ENCODE data around the gene NIPAL4.

Gene NIPAL4

DNA sequence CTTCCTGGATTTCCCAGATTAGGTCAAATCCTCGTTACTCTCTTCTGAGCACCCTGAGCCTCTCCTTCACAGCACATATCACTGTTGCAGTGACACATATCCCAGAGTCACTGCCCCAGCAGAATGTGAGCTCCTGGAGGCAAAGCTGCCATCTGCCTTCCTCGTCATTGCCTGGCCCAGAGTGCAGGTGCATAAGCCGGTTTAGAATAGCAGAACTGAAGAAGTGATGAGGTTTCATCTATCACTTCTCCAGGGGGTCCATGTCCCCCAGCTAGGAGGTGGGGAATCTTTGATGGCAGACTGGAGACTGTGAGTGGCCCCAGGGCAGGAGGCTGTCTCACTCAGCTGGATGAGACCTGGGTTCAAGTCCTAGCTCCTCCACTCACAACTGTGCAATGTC is 25.8 kb downstream of the NIPAL4 start:
- DNase-seq (ENCODE audit: low spot score), result no peak

DNA sequence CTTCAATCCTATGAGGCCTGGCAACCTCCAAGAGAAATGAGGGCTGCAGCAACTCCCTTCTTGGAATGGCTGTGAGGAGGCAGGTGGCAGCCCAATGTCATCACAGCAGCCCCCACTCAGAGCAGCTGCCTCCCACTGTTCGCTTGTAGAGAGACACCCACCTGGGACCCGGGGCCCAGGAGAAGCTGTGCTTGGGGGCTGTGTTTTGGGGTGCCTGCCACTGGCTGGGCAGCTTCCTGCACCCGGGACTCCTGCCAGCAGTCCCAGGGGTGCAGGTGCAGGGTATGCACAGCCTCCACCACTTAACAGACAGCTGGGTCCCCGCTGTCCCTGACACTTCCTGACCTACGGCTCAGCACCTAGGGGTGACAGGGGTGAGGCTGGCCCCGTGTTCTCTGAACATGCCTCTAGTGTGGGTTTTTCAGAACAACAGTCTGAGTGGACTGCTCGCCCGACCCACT is 26.2 kb downstream of the NIPAL4 start:
- DNase-seq (ENCODE audit: low spot score), result peak; percentile 65

DNA sequence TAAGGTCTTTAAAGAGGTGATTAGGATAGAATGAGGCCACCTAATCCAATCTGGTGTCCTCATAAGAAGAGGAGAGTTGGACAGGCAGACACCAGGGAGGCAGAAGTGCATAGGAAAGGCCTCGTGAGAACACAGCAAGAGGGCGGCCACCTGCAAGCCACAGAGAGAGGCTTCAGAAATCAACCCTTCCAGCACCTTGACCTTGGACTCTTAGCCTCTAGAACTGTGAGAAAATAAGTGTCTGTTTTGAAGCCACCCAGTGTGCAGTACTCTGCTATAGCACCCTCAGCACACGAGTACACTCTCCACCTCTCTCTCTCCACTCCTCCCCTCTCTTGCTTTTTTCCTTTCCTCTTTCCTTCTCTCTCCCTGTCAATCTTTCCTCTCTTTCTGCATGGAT is 26.8 kb downstream of the NIPAL4 start:
- no peak for DNase-seq (ENCODE audit: low spot score)

DNA sequence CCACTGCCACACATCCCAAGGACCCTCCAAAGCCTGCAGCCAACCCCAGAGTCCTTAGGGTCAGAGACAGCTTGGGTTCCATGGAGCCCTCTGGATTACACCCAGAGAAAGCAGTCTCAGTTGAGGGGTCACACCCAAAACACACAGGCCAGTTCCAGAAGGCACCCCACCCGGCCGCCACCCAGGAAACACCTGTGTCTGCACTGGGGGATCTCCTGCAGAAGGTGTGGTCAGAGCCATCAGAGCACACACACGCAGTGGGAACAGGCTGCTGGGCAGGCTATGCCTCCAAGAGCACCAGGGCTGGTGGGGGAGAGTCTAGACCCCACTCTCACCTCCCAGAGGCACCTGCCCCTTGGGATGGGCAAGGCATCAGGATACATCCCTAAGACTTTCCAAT is 27.3 kb downstream of the NIPAL4 start:
- peak; percentile 70 for DNase-seq (ENCODE audit: low spot score)

DNA sequence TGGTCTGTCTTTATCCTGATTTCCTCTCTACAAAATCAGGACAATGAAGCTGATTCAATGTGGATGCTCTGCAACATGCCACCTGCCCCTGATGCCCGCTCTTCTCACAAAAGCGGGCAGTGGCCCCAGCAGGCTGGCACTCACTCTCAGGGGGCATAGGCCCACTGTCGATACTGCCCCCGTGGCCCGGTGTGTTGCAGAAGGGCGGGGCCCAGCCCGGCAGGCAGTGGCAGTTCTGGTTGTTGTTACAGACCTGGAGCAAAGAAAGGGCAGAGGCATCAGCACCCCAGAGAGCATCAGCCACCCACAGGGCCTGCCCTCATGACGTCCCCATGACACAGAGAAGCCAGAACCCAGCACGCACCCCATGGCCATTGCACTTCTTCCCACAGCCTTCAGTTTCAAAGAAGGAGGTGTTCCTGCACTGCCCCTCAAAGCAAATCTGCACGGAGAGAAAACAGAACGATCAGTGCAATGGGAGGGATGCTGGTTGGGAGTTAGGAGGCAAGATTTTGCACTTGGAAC is 31.5 kb downstream of the NIPAL4 start:
- DNase-seq (ENCODE audit: low spot score), result no peak

DNA sequence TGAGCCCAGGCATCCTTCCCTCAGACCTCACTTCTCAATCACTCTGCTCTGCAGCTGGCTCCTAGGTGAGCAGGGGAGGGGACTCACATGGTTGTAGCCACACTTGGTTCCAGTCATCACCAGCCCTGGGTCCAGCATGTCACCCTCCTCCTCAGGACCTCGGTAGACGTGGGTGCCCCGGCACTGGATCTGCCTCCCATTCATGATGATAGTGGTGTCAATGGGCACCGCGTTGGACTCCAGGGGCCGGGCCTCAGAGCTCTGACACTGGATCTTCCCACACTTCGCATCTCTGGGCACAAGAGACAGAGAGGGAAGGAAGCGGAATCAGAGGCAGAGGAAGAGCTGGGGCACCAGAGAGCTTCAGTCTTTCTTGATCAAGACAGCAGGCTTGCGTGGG is 32.9 kb downstream of the NIPAL4 start:
- no peak for DNase-seq (ENCODE audit: low spot score)

DNA sequence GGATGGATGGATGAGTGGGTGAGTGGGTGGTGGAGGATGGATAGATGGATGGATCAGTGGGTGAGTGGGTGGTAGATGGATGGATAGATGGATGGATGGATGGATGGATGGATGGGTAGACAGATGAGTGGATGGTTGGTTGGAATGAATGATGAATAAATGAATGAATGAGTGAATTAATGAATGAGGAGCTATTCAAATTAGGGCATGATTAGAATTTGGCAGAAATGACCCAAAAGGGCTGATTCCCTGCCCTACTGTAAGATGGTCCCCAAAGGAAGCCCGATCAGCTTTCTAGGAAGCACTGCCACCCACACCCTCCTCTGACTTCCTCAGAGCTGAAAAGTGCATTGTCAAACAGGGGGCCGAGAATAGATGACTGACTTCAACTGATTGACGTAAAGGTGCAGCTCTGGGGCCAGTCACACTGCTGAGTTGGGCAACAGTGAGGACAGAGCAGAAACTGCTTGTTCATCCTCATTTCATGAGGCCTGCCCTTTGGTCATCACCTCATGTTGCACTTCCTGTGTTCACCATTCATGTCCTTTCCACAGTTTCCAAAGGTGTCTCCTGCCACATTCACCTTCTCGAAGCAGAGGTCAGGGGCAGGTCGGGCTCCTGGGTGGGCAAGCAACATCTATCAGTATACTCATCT is 34.3 kb downstream of the NIPAL4 start:
- no peak for DNase-seq (ENCODE audit: low spot score)

DNA sequence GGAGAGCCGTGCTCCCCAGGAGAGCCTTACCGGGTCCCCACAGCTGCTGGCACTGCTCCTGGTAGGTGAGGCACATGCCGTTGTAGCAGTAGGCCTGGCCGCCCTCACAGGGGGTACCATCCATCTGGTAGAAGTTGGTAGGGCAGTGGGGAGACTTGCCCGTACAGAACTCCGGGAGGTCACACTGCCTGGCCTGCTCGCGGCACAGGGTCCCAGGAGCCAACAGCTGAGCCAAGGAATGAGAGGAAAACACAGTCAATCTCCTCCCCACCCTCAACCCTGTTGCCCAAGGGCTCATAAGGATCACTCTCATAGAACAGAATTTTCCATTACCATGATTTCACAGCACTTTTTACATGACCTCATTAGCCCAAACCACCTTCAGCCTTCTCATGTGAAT is 36.9 kb downstream of the NIPAL4 start:
- DNase-seq (ENCODE audit: low spot score), result no peak

DNA sequence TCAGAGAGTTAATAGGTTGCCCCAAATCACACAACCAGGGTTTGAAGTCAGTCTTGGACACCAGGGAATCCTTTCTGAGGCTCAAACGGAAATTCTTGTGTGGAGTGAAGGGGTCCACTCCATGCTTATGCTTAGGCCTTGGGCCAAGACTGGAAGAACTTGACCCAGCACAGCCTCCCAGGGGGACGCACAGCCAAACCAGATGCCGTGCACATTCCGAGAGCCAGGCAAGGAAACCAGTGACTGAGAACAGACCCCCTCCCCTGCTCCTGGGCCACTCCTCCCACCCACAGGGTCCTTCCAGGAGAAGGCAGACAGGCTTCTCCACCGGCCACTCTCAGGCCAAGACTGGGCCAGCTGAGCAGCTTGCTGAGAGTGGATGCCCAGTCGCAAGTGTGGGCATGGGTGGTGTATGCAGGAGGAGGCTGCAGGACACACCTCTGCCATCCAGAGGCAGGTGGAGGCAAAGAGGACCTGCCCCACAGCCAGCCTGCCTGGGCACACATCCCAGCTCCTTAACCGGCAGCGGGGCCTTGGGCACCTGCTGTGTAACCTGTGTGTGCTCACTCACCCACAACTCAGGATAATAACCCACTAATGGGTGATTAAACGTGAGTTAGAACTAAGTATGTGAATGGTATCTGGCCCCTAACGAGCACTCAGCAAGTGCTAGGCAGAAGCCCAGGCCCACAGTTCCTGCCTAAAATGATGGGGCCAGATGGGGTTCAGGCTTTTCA is 38.0 kb downstream of the NIPAL4 start:
- no peak for DNase-seq (ENCODE audit: low spot score)

DNA sequence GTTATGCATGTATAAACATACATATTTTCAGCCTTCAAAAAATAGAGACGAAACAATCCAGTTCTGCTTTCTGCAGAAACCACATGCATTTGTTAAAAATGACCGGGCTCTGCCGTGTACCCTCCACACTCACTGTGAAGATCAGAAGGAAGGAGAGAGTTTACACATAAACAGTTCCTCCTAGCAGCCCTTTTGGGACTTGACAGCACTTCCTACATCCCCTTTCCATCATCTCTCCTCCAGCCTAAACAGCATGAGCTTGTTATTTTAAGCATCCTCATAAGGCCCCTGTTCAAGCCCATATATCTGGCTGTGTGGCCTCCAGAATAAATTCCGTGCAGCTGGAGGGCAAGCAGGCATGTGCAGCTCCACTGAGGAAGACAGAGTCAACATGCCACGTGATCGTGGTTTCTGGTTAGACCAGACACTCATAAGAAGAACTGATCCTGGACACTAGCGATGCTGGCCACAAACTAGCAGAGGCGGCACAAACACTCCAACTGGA is 42.2 kb downstream of the NIPAL4 start:
- DNase-seq (ENCODE audit: low spot score), result peak; percentile 80

DNA sequence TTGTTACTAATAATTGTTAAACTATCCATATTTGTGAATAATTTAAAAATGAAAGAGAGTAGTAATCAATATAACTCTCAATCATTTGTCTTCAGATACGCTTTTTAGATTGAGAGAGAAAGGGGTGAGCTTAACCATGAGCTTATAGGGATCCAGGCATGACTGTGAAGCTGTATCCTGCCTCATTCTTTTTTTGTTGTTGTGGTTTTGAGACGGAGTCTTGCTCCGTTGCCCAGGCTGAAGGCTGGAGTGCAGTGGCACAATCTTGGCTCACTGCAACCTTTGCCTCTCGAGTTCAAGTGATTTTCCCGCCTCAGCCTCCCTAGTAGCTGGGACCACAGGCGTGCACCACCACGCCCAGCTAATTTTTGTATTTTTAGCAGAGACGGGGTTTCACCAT is 44.0 kb downstream of the NIPAL4 start:
- peak; percentile 40 for DNase-seq (ENCODE audit: low spot score)

DNA sequence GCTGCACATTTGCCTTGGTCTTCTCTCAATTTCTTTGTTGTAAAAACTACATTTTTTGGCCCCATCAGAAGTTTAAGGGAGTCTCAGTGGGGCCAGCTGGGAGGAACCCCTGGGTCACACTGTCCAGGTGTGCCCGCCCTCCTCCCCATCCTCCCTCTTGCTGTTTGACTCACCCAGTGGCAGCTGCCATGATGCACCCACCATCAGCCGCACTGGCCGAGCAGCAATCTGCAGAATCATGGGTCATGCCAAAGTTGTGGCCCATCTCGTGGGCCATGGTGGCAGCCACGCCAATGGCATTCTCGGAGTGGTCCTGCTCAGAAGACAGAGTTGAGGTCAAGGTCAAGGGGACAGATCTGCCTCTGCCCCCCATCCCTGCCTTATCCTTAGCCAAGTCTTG is 45.5 kb downstream of the NIPAL4 start:
- DNase-seq (ENCODE audit: low spot score), result no peak

DNA sequence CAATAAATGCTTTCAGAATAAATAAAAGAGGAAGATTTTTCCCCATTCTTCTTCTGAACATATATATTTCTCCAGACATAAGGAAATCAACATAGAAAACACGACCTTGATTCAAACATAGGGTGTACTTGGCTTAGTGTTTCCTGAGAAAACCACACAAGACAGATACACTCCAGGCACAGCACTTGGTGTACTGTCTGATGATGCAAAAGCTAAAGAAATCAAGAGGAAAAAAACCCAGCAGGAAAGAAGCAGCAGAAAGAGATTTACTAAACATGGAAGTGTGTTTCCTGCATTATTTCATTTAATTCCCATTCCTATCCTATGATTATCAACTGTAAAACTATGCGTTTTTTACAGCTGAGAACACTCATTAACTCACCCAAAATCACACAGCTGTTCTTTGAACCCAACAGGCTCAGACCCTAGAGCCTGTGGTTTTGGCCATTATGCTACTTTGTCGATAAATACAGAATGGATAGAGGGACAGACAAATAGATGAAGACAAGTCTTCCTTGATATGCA is 46.1 kb downstream of the NIPAL4 start:
- no peak for DNase-seq (ENCODE audit: low spot score)

DNA sequence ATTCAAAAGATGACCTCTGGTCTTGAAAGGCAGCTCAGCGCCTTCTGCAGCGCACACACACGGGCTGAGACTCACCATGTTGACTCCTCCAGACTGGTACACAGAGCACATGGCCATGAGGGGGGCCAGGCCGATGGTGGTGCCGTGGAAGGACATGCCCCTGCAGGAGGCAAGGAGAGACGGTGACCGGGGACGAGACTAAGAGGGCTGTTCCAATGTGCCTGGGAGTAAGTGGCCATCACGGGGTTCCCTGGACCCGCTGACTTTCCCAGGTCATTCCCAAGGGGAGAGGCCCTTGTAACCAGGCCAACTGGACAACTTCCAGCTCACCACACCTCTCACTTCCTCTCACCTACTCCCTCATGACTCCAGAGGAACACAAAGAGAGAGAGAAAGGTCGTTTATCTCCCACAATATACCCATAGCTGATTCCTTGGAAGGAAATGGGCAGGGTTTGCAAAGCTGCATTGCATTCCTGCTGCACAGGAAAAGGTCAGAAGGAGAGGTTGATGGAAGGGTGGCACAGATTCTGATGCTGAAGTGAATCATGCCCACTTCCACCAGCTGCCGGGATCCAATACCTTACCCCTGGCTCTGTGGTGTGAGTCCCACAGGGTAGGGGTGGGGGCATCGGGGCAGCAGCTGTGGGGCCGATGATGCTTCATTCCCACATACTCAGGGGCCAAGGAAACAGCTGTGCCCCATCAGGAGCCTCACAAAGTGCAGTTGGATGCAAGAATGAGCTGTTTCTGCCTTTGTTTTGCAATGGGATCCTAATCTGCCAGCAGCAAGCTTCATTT is 47.2 kb downstream of the NIPAL4 start:
- no peak for DNase-seq (ENCODE audit: low spot score)

DNA sequence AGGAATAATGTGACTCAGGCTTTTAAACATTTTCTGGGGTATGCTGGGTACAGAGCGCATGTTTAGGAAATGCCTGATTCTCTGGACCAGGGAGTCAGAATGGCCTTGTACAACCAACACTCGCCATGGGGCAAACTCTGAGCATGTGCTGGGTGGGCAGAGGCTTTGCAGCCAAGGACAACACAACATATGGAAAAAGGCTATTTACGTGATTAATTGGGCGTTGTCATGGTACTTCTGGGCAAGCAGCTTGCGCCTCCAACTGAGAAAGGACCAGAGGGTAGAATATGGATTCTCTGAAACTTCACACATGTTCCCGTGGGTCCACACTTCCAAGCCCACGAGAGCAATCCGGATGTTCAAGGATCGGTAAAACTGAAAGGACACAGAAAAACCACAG is 49.1 kb downstream of the NIPAL4 start:
- DNase-seq (ENCODE audit: low spot score), result no peak

DNA sequence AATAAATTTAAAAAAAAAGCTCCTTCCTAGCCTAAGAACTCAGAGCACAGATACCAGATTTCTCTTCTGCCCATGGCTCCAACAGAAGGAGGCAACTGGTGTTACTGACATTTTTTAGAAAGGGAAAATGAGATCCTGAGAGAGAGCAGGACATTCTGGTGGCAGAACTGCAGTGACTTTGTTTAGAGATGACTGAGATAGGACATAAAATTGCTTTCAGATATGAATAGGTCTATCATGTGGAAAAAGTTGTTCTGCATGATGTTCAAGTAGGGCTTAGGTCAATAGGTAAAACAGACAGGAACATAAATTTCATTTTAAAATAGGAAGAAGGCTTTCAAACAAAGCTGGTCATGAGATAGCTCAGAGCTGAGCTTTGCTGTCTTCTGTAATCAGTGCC is 49.6 kb downstream of the NIPAL4 start:
- DNase-seq (ENCODE audit: low spot score), result no peak

DNA sequence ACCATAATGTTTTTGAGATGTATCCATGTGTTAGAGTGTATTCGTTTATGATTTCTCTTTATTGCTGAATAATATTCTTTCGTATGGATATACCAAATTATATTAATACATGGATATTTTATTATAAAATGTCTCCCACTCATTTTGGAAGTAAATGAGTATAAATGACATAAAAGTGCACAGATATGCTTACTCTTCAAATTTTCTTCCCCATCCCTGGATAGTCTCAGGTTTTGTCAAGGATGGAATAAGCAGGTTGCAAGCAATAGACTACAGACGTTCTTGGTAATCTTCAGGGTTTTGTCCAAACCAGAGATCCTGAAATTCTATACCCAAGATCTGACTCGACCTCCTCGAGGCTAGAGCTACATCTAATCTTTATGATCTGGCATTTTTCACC is 50.7 kb downstream of the NIPAL4 start:
- DNase-seq (ENCODE audit: low spot score), result no peak

DNA sequence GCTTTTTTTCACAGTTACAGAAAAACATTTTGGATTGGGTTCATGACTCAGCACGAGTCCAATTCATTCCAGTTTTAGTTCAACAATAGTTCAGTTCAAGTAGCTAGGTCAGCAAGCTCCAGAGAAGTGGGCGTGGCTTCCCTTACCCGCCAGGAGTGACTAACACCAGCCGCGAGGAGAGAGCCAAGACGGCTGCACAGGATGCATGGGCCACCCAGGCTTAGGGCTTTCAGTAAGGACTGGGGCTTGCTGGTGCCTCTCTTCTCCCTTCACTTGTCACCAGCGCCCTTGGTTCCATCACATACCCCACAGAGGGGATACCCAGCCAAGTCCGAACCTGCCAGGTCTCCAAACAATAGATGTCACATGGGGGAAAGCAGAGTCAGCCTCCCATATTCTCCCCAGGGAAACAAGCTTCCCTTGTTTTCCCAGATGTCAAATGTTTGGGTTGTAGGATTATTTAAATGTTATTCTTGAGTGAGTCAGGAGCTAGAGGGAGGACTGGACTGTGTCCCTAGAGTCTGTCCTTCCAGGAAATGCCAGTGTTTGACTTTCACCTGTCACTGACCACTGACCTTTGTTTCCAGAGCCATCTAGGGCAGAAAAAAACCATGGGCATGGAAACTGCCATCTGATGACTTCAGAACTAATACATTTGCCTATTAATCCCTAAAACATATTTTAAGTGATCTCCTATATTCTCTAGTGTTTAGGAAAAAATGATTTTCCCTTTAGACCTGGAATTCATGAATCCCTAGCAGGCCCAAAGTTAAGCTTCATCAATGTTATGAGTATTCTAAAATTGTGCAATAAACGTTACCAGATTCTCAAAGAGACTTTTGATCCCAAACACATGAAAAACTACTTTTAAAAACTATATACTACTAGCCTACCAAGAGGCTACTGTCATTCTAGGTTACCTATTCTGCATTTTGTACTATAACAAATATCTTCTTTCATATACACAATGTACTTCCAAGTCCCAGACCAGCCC is 51.9 kb downstream of the NIPAL4 start:
- DNase-seq (ENCODE audit: low spot score), result no peak

DNA sequence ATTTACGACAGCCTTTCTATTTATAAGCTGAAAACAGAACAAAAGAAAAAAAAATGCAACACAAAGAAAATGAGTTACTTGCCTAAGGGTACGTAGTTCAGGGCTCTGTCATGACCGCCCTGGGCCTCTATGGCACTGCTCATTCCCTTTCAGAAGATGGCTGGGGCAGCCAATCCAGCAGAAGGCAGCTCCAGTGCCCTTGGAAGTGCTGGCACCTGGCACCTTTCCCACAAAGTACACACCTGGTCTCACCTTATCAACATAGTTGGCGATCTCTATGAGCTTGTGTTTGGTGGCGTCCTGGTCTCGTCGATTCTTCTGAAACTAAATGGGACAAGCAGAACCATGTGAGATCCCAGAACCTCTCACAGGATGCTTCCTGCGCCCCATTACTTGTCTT is 53.2 kb downstream of the NIPAL4 start:
- DNase-seq (ENCODE audit: low spot score), result no peak

DNA sequence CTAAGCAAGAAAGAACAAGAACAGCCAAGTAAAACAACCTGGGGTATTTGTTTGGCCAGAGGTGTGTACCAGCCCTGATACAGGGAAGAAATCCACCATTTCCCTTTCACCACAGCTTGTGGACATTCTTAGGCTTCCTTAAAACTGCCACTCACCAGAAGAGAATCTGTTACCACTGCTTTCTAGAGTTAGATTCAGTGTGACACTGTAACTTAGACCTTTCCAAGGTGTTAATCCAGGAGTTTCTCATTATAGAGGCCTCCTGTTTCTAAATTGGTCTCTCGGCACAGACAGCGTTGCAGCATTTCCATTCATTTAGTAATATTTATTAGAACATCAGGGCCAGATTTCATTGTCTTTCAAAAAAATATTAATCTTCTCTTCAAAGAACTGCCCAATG is 55.0 kb downstream of the NIPAL4 start:
- no peak for DNase-seq (ENCODE audit: low spot score)

DNA sequence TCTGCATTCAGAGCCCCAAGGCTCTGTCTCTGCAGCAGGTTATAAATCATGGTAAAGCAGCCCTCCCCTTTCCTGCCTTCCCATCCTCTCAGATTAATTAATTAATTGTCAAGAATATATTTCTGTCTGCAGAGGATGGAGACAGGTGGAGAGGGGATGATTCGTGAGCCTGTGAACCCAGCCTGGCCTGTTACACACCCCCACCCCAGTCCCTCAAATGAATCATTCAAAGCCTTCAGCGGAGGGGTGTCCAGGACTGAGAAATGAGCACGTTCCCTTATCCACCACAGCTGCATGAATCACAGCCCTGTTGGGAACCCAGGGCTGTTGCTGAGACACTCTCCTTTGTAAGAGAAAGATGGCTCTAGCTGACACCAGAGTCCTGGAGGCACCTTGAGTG is 56.0 kb downstream of the NIPAL4 start:
- DNase-seq (ENCODE audit: low spot score), result no peak

Data from germinal center (tissue), 1 donor.